Measurements from ENCODE around the gene TNNT1. TPM values are rescaled to one million over a fixed set of nuclear protein-coding genes. Genes with fewer than 3 reads are reported as not detected.
A peak's percentile ranks its signal among the peaks of the same experiment; 100 is the strongest.

Gene TNNT1
- total RNA-seq, 1 donor from 2014 or later: 5.5 TPM

DNA sequence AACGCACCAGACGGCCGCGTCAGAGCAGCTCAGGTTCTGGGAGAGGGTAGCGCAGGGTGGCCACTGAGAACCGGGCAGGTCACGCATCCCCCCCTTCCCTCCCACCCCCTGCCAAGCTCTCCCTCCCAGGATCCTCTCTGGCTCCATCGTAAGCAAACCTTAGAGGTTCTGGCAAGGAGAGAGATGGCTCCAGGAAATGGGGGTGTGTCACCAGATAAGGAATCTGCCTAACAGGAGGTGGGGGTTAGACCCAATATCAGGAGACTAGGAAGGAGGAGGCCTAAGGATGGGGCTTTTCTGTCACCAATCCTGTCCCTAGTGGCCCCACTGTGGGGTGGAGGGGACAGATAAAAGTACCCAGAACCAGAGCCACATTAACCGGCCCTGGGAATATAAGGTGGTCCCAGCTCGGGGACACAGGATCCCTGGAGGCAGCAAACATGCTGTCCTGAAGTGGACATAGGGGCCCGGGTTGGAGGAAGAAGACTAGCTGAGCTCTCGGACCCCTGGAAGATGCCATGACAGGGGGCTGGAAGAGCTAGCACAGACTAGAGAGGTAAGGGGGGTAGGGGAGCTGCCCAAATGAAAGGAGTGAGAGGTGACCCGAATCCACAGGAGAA, 33.5 kb downstream of the TNNT1 start:
- Mint-ChIP-seq H3K4me1 (ENCODE audit: low read depth) (peaks cover 26% of the 10 kb centered on the region), H3K4me3 (ENCODE audit: low read depth) (peak overlapping the region; percentile 97), H3K27me3 (no peaks in the 10 kb centered on the region), H3K27ac (peak overlapping the region; percentile 93), H3K9me3 (ENCODE audit: low read depth) (no peaks in the 10 kb centered on the region), H3K36me3 (ENCODE audit: insufficient read depth) (peaks cover 2% of the 10 kb centered on the region)
- TF ChIP-seq, protein P1, sequence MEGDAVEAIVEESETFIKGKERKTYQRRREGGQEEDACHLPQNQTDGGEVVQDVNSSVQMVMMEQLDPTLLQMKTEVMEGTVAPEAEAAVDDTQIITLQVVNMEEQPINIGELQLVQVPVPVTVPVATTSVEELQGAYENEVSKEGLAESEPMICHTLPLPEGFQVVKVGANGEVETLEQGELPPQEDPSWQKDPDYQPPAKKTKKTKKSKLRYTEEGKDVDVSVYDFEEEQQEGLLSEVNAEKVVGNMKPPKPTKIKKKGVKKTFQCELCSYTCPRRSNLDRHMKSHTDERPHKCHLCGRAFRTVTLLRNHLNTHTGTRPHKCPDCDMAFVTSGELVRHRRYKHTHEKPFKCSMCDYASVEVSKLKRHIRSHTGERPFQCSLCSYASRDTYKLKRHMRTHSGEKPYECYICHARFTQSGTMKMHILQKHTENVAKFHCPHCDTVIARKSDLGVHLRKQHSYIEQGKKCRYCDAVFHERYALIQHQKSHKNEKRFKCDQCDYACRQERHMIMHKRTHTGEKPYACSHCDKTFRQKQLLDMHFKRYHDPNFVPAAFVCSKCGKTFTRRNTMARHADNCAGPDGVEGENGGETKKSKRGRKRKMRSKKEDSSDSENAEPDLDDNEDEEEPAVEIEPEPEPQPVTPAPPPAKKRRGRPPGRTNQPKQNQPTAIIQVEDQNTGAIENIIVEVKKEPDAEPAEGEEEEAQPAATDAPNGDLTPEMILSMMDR (IDR thresholded peaks at IDR 0.05; ENCODE audit: unreplicated experiment): no peak
- no peak for DNase-seq (ENCODE audit: low spot score, unreplicated experiment)

DNA sequence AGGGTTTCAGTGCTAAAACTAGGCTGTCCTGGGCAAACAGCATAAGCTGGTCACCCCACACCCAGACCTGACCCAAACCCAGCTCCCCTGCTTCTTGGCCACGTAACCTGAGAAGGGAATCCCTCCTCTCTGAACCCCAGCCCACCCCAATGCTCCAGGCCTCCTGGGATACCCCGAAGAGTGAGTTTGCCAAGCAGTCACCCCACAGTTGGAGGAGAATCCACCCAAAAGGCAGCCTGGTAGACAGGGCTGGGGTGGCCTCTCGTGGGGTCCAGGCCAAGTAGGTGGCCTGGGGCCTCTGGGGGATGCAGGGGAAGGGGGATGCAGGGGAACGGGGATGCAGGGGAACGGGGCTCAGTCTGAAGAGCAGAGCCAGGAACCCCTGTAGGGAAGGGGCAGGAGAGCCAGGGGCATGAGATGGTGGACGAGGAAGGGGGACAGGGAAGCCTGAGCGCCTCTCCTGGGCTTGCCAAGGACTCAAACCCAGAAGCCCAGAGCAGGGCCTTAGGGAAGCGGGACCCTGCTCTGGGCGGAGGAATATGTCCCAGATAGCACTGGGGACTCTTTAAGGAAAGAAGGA, 34.4 kb downstream of the TNNT1 start:
- peaks cover 2% of the 10 kb centered on the region for H3K36me3 Mint-ChIP-seq (ENCODE audit: insufficient read depth)
- no peaks in the 10 kb centered on the region for H3K27me3 Mint-ChIP-seq
- TF ChIP-seq, protein P1 (IDR thresholded peaks at IDR 0.05; ENCODE audit: unreplicated experiment): no peak
- H3K27ac Mint-ChIP-seq: no peak overlapping the region
- DNase-seq (ENCODE audit: low spot score, unreplicated experiment): no peak
- no peaks in the 10 kb centered on the region for H3K9me3 Mint-ChIP-seq (ENCODE audit: low read depth)
- H3K4me1 Mint-ChIP-seq (ENCODE audit: low read depth): peaks cover 26% of the 10 kb centered on the region
- H3K4me3 Mint-ChIP-seq (ENCODE audit: low read depth): no peak overlapping the region

DNA sequence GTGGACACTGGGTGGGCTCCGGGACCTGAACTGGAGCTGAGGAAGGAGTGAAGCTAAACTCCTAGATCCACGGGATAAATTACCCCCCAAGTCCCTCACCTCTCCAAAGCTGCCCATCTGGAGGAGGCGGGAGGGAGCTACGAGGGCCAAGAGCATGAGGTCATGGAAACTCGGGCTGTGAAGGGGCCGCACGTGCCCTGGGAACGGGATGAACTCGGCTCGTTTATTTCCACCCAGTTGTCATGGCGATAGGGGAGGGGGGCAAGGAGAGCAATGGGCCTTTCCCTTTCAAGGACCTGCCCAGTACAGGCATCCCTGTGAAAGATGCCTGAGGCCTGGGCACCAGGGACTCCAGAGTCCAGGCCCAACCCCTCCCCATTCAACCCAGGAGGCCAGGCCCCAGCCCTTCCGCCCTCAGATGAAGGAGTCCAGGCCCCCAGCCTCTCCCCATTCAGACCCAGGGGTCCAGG, 35.4 kb downstream of the TNNT1 start:
- no peak overlapping the region for H3K27ac Mint-ChIP-seq
- no peak for DNase-seq (ENCODE audit: low spot score, unreplicated experiment)

DNA sequence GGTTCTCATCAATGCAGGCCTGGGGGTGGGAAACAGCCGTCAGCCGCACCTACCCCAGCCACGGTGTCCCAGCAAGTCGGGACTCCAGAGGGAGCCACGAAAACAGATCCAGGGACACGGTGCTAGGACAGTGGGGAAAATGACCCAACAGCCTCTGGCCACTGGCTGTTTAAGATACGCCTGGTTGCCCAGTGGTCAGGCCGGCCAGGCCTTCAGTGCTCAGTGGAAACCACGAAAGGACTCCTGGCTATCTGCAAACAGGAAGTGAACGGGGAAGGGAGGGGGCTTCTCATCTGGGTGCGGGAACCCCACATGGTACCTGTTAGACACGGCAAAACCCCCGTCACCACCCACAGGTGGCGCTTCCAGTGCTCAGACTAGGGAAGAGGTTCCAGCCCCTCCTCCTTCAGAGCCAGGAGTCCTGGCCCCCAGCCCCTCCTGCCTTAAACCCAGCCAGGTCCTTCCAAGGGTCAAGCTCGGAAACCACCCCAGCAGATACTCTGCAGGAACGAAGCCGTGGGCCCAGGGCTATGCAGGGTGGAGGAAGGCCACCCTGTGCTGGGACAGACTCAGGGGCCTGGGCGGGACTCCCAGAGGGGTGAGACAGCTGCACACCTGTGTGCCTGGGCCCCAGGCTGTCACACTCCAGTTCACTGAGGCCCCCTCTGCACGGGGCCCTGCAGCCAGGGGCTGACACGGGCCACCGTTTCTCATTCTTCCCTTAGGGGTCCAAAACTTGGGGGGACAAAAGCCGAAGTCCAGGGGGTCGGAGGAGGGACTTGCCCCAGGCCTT, 36.0 kb downstream of the TNNT1 start:
- Mint-ChIP-seq H3K9me3 (ENCODE audit: low read depth) (no peaks in the 10 kb centered on the region), H3K4me3 (ENCODE audit: low read depth) (no peak overlapping the region), H3K36me3 (ENCODE audit: insufficient read depth) (peaks cover 7% of the 10 kb centered on the region), H3K27ac (peak overlapping the region; percentile 33), H3K27me3 (no peaks in the 10 kb centered on the region), H3K4me1 (ENCODE audit: low read depth) (peaks cover 20% of the 10 kb centered on the region)
- TF ChIP-seq, protein P1 (IDR thresholded peaks at IDR 0.05; ENCODE audit: unreplicated experiment): no peak
- DNase-seq (ENCODE audit: low spot score, unreplicated experiment): no peak

More for the DNA sequence above, 35.4 kb downstream of the TNNT1 start:
- Mint-ChIP-seq H3K4me1 (ENCODE audit: low read depth) (peaks cover 22% of the 10 kb centered on the region), H3K36me3 (ENCODE audit: insufficient read depth) (peaks cover 5% of the 10 kb centered on the region), H3K9me3 (ENCODE audit: low read depth) (no peaks in the 10 kb centered on the region), H3K27me3 (no peaks in the 10 kb centered on the region), H3K4me3 (ENCODE audit: low read depth) (no peak overlapping the region)
- TF ChIP-seq, protein P1 (IDR thresholded peaks at IDR 0.05; ENCODE audit: unreplicated experiment): no peak

DNA sequence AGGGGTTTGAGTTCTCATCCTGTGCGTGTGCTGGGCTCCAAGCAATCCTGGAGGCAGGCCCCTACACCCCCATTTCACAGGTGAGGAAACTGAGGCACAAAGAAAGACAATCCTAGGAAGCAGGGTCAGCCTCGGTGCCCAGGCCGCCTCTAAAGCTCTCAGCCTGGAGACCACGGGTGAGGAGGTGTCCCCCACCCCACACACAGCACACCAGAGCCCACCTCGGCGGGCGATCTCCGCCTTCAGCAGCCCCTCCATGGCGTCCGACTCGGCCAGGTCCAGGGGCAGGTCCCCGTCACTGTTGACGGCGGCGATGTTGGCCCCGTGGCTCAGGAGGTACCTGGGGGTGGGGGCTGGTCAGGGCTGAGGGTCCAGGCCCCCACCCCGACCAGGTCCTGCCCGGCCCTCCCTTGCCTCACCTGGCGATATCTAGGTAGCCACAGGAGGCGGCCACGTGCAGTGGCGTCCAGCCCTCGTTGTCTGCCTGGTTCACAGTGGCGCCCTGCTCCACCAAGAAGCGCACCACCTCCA, 36.7 kb downstream of the TNNT1 start:
- no peak overlapping the region for H3K27ac Mint-ChIP-seq
- no peak overlapping the region for H3K4me3 Mint-ChIP-seq (ENCODE audit: low read depth)
- peaks cover 7% of the 10 kb centered on the region for H3K36me3 Mint-ChIP-seq (ENCODE audit: insufficient read depth)
- no peaks in the 10 kb centered on the region for H3K27me3 Mint-ChIP-seq
- DNase-seq (ENCODE audit: low spot score, unreplicated experiment): no peak
- TF ChIP-seq, protein P1 (IDR thresholded peaks at IDR 0.05; ENCODE audit: unreplicated experiment): no peak
- peaks cover 17% of the 10 kb centered on the region for H3K4me1 Mint-ChIP-seq (ENCODE audit: low read depth)
- H3K9me3 Mint-ChIP-seq (ENCODE audit: low read depth): no peaks in the 10 kb centered on the region

Measured in progenitor cell of endocrine pancreas (in vitro differentiated cells).